Neuronal stem cell (in vitro differentiated cells): ENCODE results near the gene RAPGEF1.

ENCODE experiments used
- DNase-seq: peaks from one replicate; pipeline ENCODE4 v3.0.0-alpha.2; 2013; ENCODE audit warnings: low spot score
- H2AFZ ChIP-seq: one replicate; pipeline ENCODE4 v1.6.1; 2013; ENCODE audit warnings: mild to moderate bottlenecking, low read length, inconsistent platforms
- H2AK5ac ChIP-seq: 2 replicates; pipeline ENCODE4 v1.6.1; 2013; ENCODE audit warnings: low read depth, mild to moderate bottlenecking, inconsistent platforms, low read length, moderate library complexity, mixed read lengths
- H2BK120ac ChIP-seq: 2 replicates; pipeline ENCODE4 v1.6.1; 2013; ENCODE audit warnings: low read depth, mild to moderate bottlenecking, inconsistent platforms, low read length, moderate library complexity, mixed read lengths
- H2BK12ac ChIP-seq: one replicate; pipeline ENCODE4 v1.6.1; 2013; ENCODE audit warnings: low read length, inconsistent platforms
- H2BK15ac ChIP-seq: 2 replicates; pipeline ENCODE4 v1.6.1; 2013; ENCODE audit warnings: mild to moderate bottlenecking, low read length, inconsistent platforms, mixed read lengths
- H2BK5ac ChIP-seq: one replicate; pipeline ENCODE4 v1.6.1; 2013; ENCODE audit warnings: inconsistent platforms, mild to moderate bottlenecking, low read length, moderate library complexity
- H3K14ac ChIP-seq: one replicate; pipeline ENCODE4 v1.6.1; 2013; ENCODE audit warnings: low read length, inconsistent platforms
- H3K18ac ChIP-seq: 2 replicates; pipeline ENCODE4 v1.6.1; 2013; ENCODE audit warnings: low read length, inconsistent platforms
- H3K23ac ChIP-seq: 2 replicates; pipeline ENCODE4 v1.6.1; 2013; ENCODE audit warnings: low read depth, mild to moderate bottlenecking, mixed read lengths, low read length, inconsistent platforms; ENCODE audit not compliant: poor library complexity
- H3K27ac ChIP-seq: replicated peaks from 3 replicates; pipeline ENCODE4 v1.5.1; 2013; ENCODE audit warnings: low read length, inconsistent platforms
- H3K27me3 ChIP-seq, 3 experiments: 2 replicates each; pipeline ENCODE4 v1.6.1; 2013; ENCODE audit warnings: low read length in 3 of 3, mild to moderate bottlenecking in 2 of 3, inconsistent platforms in 1 of 3, low read depth in 1 of 3, mixed read lengths in 1 of 3, moderate library complexity in 1 of 3; ENCODE audit not compliant: control insufficient read depth in 3 of 3, insufficient read depth in 3 of 3
- H3K36me3 ChIP-seq, 2 donors: replicated peaks in 1 of 2; 2 replicates each; pipeline ENCODE4 v1.6.1; 2013; ENCODE audit warnings: low read length in 2 of 2; ENCODE audit not compliant: control insufficient read depth in 2 of 2, insufficient read depth in 2 of 2
- H3K4ac ChIP-seq: 2 replicates; pipeline ENCODE4 v1.6.1; 2013; ENCODE audit warnings: inconsistent platforms, mild to moderate bottlenecking, low read length, moderate library complexity
- H3K4me1 ChIP-seq, 2 donors: 1 replicate in 1 of 2; 2 replicates in 1 of 2; pipeline ENCODE4 v1.6.1; 2013; ENCODE audit warnings: low read length in 2 of 2, low read depth in 1 of 2; ENCODE audit not compliant: control insufficient read depth in 2 of 2, insufficient read depth in 1 of 2
- H3K4me2 ChIP-seq: one replicate; pipeline ENCODE4 v1.6.1; 2013; ENCODE audit warnings: mild to moderate bottlenecking, low read length, inconsistent platforms; ENCODE audit not compliant: insufficient read depth, poor library complexity, severe bottlenecking
- H3K4me3 ChIP-seq, 2 donors: 2 replicates each; pipeline ENCODE4 v1.5.1; 2013; ENCODE audit warnings: low read length in 2 of 2, mild to moderate bottlenecking in 2 of 2, inconsistent platforms in 1 of 2, moderate library complexity in 1 of 2
- H3K79me1 ChIP-seq: one replicate; pipeline ENCODE4 v1.6.1; 2013; ENCODE audit warnings: low read depth, mild to moderate bottlenecking, inconsistent platforms, low read length, moderate library complexity
- H3K9ac ChIP-seq: one replicate; pipeline ENCODE4 v1.6.1; 2013; ENCODE audit warnings: mild to moderate bottlenecking, low read depth, low read length, inconsistent platforms; ENCODE audit not compliant: poor library complexity
- H3K9me3 ChIP-seq, 2 donors: replicated peaks in 1 of 2; 2 replicates each; pipeline versions ENCODE3 to v1.6.1; 2013; ENCODE audit warnings: low read length in 2 of 2, mild to moderate bottlenecking in 2 of 2, inconsistent platforms in 1 of 2, low read depth in 1 of 2, mixed read lengths in 1 of 2, moderate library complexity in 1 of 2; ENCODE audit not compliant: control insufficient read depth in 2 of 2, insufficient read depth in 1 of 2
- H4K8ac ChIP-seq: one replicate; pipeline ENCODE4 v1.6.1; 2013; ENCODE audit warnings: low read depth, mild to moderate bottlenecking, inconsistent platforms, low read length, moderate library complexity
- H4K91ac ChIP-seq: one replicate; pipeline ENCODE4 v1.6.1; 2013; ENCODE audit warnings: low read length, low read depth, mild to moderate bottlenecking, inconsistent platforms; ENCODE audit not compliant: poor library complexity
- WGBS, 2 donors: extraction: QIAGEN DNeasy Blood & Tissue Kit; methylation state at CpG; one replicate each; pipeline ENCODE4 v1.1.7; 2013; ENCODE audit warnings: missing lambda C conversion rate in 2 of 2, mixed read lengths in 1 of 2; ENCODE audit not compliant: insufficient read length in 2 of 2, insufficient replicate concordance in 1 of 2; ENCODE audit errors: extremely low coverage in 2 of 2; 5-methylcytosine and 5-hydroxymethylcytosine counted together

Gene RAPGEF1

DNA sequence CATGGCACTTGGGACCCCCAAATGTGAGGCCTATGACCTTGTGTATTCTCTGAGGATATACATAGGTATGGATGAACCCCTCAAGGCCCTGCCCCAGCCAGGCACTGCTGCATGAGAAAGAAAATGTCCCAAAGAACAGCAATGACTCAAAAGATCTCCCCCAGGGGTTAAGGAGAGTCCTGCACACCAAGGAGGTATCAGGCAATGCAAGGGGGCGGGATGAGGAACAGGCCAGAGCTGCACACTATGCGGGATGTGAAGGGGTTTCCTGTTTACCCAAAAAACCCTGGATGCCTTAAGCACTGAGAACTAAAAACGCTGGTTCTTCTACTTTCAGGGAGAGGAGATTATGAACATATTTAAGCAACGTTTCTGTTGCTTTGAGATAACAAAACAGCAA lies 3.4 kb downstream of the RAPGEF1 start:
- Histone ChIP-seq H3K23ac (no peak overlapping the region), H2BK12ac (no peak overlapping the region), H2AFZ (no peak overlapping the region), H3K79me1 (no peaks in the 10 kb centered on the region), H3K14ac (no peak overlapping the region), H3K9me3 (peaks cover 3 to 6% of the 10 kb centered on the region in 2 donors), H3K18ac (no peak overlapping the region), H2BK120ac (no peak overlapping the region), H3K4me3 (no peak overlapping the region), H3K27me3 (no peaks in the 10 kb centered on the region), H4K8ac (no peak overlapping the region), H4K91ac (no peak overlapping the region), H2BK15ac (no peak overlapping the region), H3K4me1 (peaks cover 16 to 17% of the 10 kb centered on the region in 2 donors), H3K4ac (no peak overlapping the region), H2AK5ac (no peak overlapping the region), H3K4me2 (no peak overlapping the region), H3K36me3 (peaks cover 0 to 21% of the 10 kb centered on the region in 2 donors), H2BK5ac (no peak overlapping the region), H3K27ac (no peak overlapping the region), H3K9ac (no peak overlapping the region)
- DNase-seq: no peak
- no CpG with 5 or more reads among the region's 4 CpGs for WGBS, 2 donors

DNA sequence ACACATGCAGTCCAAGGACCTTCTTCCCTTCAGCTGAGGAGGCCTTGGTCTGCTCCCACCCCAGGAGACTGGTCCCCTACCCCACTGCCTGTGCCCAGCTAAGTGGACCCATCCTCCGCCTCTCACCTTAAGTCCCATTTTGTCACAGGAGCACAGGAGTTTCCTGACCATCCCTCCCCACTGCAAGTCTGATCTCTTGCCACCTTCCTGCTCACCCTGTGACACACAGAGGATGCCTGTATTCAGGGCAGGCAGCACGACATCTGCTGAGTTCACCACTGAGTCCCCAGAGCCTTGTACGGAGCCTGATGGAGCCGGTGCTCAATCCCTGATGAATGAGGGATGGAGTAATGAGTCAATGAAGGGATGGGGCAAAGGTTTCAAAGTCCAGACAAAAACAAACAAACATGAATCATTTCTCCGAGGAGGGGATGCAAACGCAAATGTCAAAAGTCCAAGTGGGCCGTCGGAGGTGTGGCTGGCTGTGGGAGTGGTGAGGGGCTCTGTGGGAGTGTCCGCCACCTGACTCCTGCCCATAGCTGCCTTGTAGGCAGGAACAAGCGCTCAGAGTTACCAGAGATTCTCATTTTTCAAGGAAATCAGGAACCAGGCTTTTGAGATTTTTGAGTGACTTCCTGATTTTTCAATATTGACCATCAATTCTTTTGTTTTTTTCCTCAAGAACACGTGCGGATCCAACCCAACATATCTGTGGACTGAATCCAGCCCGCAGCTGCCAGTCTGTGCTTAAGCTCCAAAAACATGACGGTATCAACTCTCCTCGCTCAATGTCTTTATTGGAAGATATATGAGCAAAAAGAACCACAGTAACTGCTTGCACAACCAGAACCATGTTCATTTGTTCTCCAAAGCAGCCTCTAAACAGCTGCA lies 4.4 kb downstream of the RAPGEF1 start:
- Histone ChIP-seq H3K79me1 (no peaks in the 10 kb centered on the region), H2BK5ac (no peak overlapping the region), H3K14ac (no peak overlapping the region), H3K36me3 (peaks cover 0 to 21% of the 10 kb centered on the region in 2 donors), H3K9ac (no peak overlapping the region), H2BK12ac (no peak overlapping the region), H3K9me3 (peaks cover 2 to 3% of the 10 kb centered on the region in 2 donors), H2BK120ac (no peak overlapping the region), H2AFZ (no peak overlapping the region), H3K23ac (no peak overlapping the region), H4K91ac (no peak overlapping the region), H3K27me3 (no peaks in the 10 kb centered on the region), H2AK5ac (no peak overlapping the region), H3K4me1 (peaks cover 19% of the 10 kb centered on the region in 2 donors), H3K4me2 (no peak overlapping the region), H3K27ac (no peak overlapping the region), H2BK15ac (no peak overlapping the region), H3K18ac (no peak overlapping the region), H3K4ac (no peak overlapping the region), H3K4me3 (peak overlapping the region in 1 of 2 donors; percentile 27), H4K8ac (no peak overlapping the region)
- no peak for DNase-seq
- no CpG with 5 or more reads among the region's 15 CpGs for WGBS, 2 donors

DNA sequence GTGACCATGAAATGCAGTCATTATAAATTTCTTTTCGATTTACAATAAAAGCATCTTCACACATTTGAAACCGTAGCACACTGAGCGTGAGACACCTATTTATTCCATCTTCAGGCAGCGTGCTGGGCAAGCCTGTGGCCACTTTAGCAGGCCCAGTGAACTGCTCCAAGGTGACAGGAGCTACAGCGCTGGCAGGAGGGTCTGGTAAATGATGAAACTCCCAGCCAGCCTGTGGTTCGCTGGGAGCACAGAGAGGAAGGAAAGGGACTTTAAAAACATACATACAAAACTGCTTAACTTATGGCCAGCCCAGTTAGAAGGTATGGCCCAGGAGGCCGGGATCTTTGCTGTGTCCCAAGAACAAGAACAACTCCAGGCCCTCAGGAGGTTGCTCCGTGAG lies 5.1 kb downstream of the RAPGEF1 start:
- Histone ChIP-seq H3K4ac (no peak overlapping the region), H2BK15ac (no peak overlapping the region), H3K23ac (no peak overlapping the region), H3K14ac (no peak overlapping the region), H3K9me3 (no peaks in the 10 kb centered on the region), H3K18ac (no peak overlapping the region), H3K79me1 (no peaks in the 10 kb centered on the region), H2BK120ac (no peak overlapping the region), H2AK5ac (no peak overlapping the region), H3K27me3 (no peaks in the 10 kb centered on the region), H3K27ac (no peak overlapping the region), H3K9ac (no peak overlapping the region), H3K4me2 (no peak overlapping the region), H3K4me1 (peaks cover 19% of the 10 kb centered on the region in 2 donors), H4K91ac (no peak overlapping the region), H2BK5ac (no peak overlapping the region), H3K4me3 (no peak overlapping the region), H3K36me3 (peaks cover 0 to 21% of the 10 kb centered on the region in 2 donors), H2AFZ (no peak overlapping the region), H4K8ac (no peak overlapping the region), H2BK12ac (no peak overlapping the region)
- DNase-seq: no peak
- WGBS, 2 donors: no CpG with 5 or more reads among the region's 8 CpGs

DNA sequence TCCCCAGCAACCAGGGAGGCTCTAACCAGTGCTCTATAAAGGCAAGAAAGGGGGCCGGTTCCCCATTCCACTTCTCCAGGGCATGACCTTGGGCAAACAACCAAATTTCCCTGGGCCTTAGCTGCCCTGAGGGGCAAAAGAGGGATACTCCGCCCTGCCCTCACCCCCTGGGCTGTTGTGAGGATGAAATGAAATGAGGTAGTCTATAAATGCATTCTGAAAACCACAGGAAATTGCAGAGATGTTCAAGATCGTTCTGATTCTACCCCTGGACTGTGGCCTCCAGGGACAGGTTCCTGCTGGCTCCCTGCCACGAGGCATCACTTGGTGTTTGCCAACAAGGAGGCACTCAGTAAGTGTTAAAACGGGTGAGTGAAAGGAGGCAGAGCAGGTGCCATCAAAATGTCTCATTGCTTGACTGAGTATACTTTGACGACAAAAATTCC lies 5.7 kb downstream of the RAPGEF1 start:
- Histone ChIP-seq H3K4ac (no peak overlapping the region), H2BK5ac (no peak overlapping the region), H2BK120ac (no peak overlapping the region), H3K27ac (no peak overlapping the region), H3K4me2 (no peak overlapping the region), H4K91ac (no peak overlapping the region), H3K9me3 (no peaks in the 10 kb centered on the region), H3K36me3 (peaks cover 0 to 21% of the 10 kb centered on the region in 2 donors), H3K18ac (no peak overlapping the region), H2BK15ac (no peak overlapping the region), H3K27me3 (no peaks in the 10 kb centered on the region), H3K14ac (no peak overlapping the region), H3K4me1 (peaks cover 19% of the 10 kb centered on the region in 2 donors), H2BK12ac (no peak overlapping the region), H2AK5ac (no peak overlapping the region), H4K8ac (no peak overlapping the region), H2AFZ (no peak overlapping the region), H3K23ac (no peak overlapping the region), H3K9ac (no peak overlapping the region), H3K79me1 (no peaks in the 10 kb centered on the region), H3K4me3 (no peak overlapping the region)
- no CpG with 5 or more reads among the region's 6 CpGs for WGBS, 2 donors
- no peak for DNase-seq
